Left renal pelvis (tissue), 4 donors: ENCODE results near the gene CCSER1. TPM values are rescaled to one million over a fixed set of nuclear protein-coding genes. Genes with fewer than 3 reads are reported as not detected.
"Not testable (repeated sequence)": the region's sequence is repeated elsewhere in the genome, so short reads cannot be mapped to it uniquely, and the experiment has no call there.

Experiments used
- DNase-seq, 4 donors: peaks; one replicate each; pipeline ENCODE4 v3.0.0-alpha.2; 2013; ENCODE audit warnings: low read depth in 4 of 4, low spot score in 3 of 4
- polyA plus RNA-seq, 4 donors: library from polyadenylated mRNA; unstranded; fragments of 120-200 nt; gene quantifications; one replicate each; pipeline ENCODE4 v1.2.1, GENCODE V29; 2013; ENCODE audit not compliant: insufficient read length in 4 of 4

Gene CCSER1
- polyA plus RNA-seq, 4 donors = 0.60 to 23.4 (median 18.5) TPM

GRCh38 chr4:91601401-91601800, 1474.2 kb downstream of the CCSER1 start:
- DNase-seq = no peak

GRCh38 chr4:91611782-91612181, 1484.6 kb downstream of the CCSER1 start:
- DNase-seq = no peak

- no peak for DNase-seq
These were observed 1493.8 kb downstream of the CCSER1 start for GRCh38 chr4:91620952-91621351.

- DNase-seq = no peak
These were observed 1494.3 kb downstream of the CCSER1 start for GRCh38 chr4:91621446-91621845.

- DNase-seq = no peak
These were observed 1495.9 kb downstream of the CCSER1 start for GRCh38 chr4:91622925-91623602.

GRCh38 chr4:91623603-91623967, 1496.4 kb downstream of the CCSER1 start:
- DNase-seq = not testable (repeated sequence)

GRCh38 chr4:91630054-91630453, 1502.9 kb downstream of the CCSER1 start:
- no peak for DNase-seq

GRCh38 chr4:91630764-91631163, 1503.6 kb downstream of the CCSER1 start:
- no peak for DNase-seq

- DNase-seq = no peak
These were observed 1504.1 kb downstream of the CCSER1 start for GRCh38 chr4:91631335-91631734.

GRCh38 chr4:91636083-91636482, 1508.9 kb downstream of the CCSER1 start:
- DNase-seq = no peak

Other genes with a start within 250 kb of the CCSER1 start
- 1 to 10 TPM; 2.4 to 7.1 (median 5.0) TPM for gene MMRN1, start 232.5 kb upstream of the CCSER1 start, polyA plus RNA-seq